ENCODE results near the gene ITK. TPM values are rescaled to one million over a fixed set of nuclear protein-coding genes. Genes with fewer than 3 reads are reported as not detected.
A peak's percentile ranks its signal among the peaks of the same experiment; 100 is the strongest.

ITK gene
- total RNA-seq, 1 donor from 2014 or later = not detected

GRCh38 chr5:157187046-157187754 is 6.6 kb downstream of the ITK start:
- H3K27me3 Mint-ChIP-seq (ENCODE audit: insufficient read depth, low read depth) = no peaks in the 10 kb centered on the region
- Histone ChIP-seq H3K4me2 (peak overlapping the region; percentile 27), H3F3A (ENCODE audit: low read depth) (no peaks in the 10 kb centered on the region), H2AFZ (replicated peaks) (no peak overlapping the region), H3K4me1 (peaks cover 9% of the 10 kb centered on the region), H3K36me3 (no peaks in the 10 kb centered on the region), H3K4me3 (no peak overlapping the region), H3K79me2 (ENCODE audit: low read depth) (no peaks in the 10 kb centered on the region), H3K9ac (no peak overlapping the region), H4K20me1 (ENCODE audit: low read depth) (no peaks in the 10 kb centered on the region), H3K27ac (no peak overlapping the region), H3K27me3 (peaks cover 99% of the 10 kb centered on the region), H3K9me3 (ENCODE audit: low read depth) (no peaks in the 10 kb centered on the region)
- no peaks in the 10 kb centered on the region for H3K36me3 Mint-ChIP-seq
- TF ChIP-seq CTCF (IDR thresholded peaks at IDR 0.05) (no peak), EZH2phosphoT487 (IDR thresholded peaks at IDR 0.05) (no peak), EZH2 (IDR thresholded peaks at IDR 0.05) (no peak)
- no peak overlapping the region for H3K4me3 Mint-ChIP-seq
- DNase-seq (ENCODE audit: low spot score) = peak; percentile 23
- H3K27ac Mint-ChIP-seq = no peak overlapping the region
- no peaks in the 10 kb centered on the region for H3K9me3 Mint-ChIP-seq
- H3K4me1 Mint-ChIP-seq = peaks cover 3% of the 10 kb centered on the region

DNA sequence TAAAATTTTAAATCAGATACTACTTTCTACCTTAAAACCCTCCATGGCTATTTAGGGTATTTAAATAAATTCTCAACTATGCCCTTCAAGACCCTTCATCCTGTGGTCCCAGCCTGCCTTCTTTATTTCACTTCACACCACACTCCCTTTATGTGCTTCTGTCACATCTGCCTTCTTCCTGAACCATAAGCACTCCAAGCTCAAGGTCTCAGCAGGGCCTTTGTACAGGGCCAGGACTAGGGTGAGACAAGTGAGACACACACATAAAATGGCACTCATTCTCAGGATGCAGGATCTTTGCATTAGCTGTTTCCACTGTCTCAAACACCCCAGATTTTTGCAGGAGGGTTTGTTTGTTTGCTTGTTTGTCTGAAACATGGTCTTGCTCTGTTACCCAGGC is 7.6 kb downstream of the ITK start:
- Histone ChIP-seq H3K36me3 (no peaks in the 10 kb centered on the region), H3K4me2 (no peak overlapping the region), H3K27ac (no peak overlapping the region), H3K27me3 (peaks cover 91% of the 10 kb centered on the region), H3F3A (ENCODE audit: low read depth) (no peaks in the 10 kb centered on the region), H3K4me3 (no peak overlapping the region), H3K9ac (no peak overlapping the region), H2AFZ (replicated peaks) (no peak overlapping the region), H3K79me2 (ENCODE audit: low read depth) (no peaks in the 10 kb centered on the region), H3K4me1 (peaks cover 9% of the 10 kb centered on the region), H3K9me3 (ENCODE audit: low read depth) (no peaks in the 10 kb centered on the region), H4K20me1 (ENCODE audit: low read depth) (no peaks in the 10 kb centered on the region)
- no peak overlapping the region for H3K4me3 Mint-ChIP-seq
- no peaks in the 10 kb centered on the region for H3K36me3 Mint-ChIP-seq
- H3K27me3 Mint-ChIP-seq (ENCODE audit: insufficient read depth, low read depth) = no peaks in the 10 kb centered on the region
- TF ChIP-seq EZH2 (IDR thresholded peaks at IDR 0.05) (no peak), CTCF (IDR thresholded peaks at IDR 0.05) (no peak), EZH2phosphoT487 (IDR thresholded peaks at IDR 0.05) (no peak)
- peaks cover 3% of the 10 kb centered on the region for H3K4me1 Mint-ChIP-seq
- H3K27ac Mint-ChIP-seq = no peak overlapping the region
- peaks cover 3% of the 10 kb centered on the region for H3K9me3 Mint-ChIP-seq
- DNase-seq (ENCODE audit: low spot score) = no peak

- Histone ChIP-seq H3F3A (ENCODE audit: low read depth) (no peaks in the 10 kb centered on the region), H3K4me2 (no peak overlapping the region), H3K9ac (no peak overlapping the region), H3K36me3 (no peaks in the 10 kb centered on the region), H3K27me3 (peaks cover 81% of the 10 kb centered on the region), H3K79me2 (ENCODE audit: low read depth) (no peaks in the 10 kb centered on the region), H3K4me3 (no peak overlapping the region), H3K9me3 (ENCODE audit: low read depth) (no peaks in the 10 kb centered on the region), H4K20me1 (ENCODE audit: low read depth) (no peaks in the 10 kb centered on the region), H2AFZ (replicated peaks) (no peak overlapping the region), H3K4me1 (peaks cover 9% of the 10 kb centered on the region), H3K27ac (no peak overlapping the region)
- H3K27me3 Mint-ChIP-seq (ENCODE audit: insufficient read depth, low read depth) = no peaks in the 10 kb centered on the region
- peaks cover 3% of the 10 kb centered on the region for H3K4me1 Mint-ChIP-seq
- TF ChIP-seq EZH2 (IDR thresholded peaks at IDR 0.05) (no peak), CTCF (IDR thresholded peaks at IDR 0.05) (no peak), EZH2phosphoT487 (IDR thresholded peaks at IDR 0.05) (no peak)
- no peaks in the 10 kb centered on the region for H3K36me3 Mint-ChIP-seq
- no peak for DNase-seq (ENCODE audit: low spot score)
- H3K9me3 Mint-ChIP-seq = peaks cover 3% of the 10 kb centered on the region
- H3K4me3 Mint-ChIP-seq = no peak overlapping the region
- no peak overlapping the region for H3K27ac Mint-ChIP-seq
Measured at GRCh38 chr5:157189223-157189622, 8.6 kb downstream of the ITK start.
